GM23338 (cell line): ENCODE results near the gene MALSU1.

Experiments
- CREB1 ChIP-seq: fragments of 250-450 bp; sonication (Bioruptor Pico); IDR thresholded peaks from 2 replicates; pipeline ENCODE4 v1.5.0; 2020; ENCODE audit warnings: low read depth, mild to moderate bottlenecking, moderate library complexity
- EZH2 ChIP-seq: fragments of 200-600 bp; sonication (generic); IDR thresholded peaks from one replicate; pipeline ENCODE4 v1.8.0; 2017; ENCODE audit warnings: antibody characterized with exemption, mild to moderate bottlenecking, low read depth; ENCODE audit not compliant: unreplicated experiment
- EZH2phosphoT487 ChIP-seq: fragments of 200-600 bp; sonication (generic); IDR thresholded peaks from one replicate; pipeline ENCODE4 v1.8.1; 2018; ENCODE audit warnings: antibody characterized with exemption; ENCODE audit not compliant: unreplicated experiment
- JUNB ChIP-seq: IDR thresholded peaks from one replicate; pipeline ENCODE4 v1.6.1; 2016; ENCODE audit warnings: antibody characterized with exemption; ENCODE audit not compliant: unreplicated experiment
- POLR2AphosphoS5 ChIP-seq: IDR thresholded peaks from 2 replicates; pipeline ENCODE4 v1.6.1; 2016; ENCODE audit warnings: antibody characterized with exemption, low read depth
- TF ChIP-seq, protein P1 (sequence below), 2 experiments: fragments of 200-600 bp in 1 of 2; sonication (generic) in 1 of 2; conservative IDR thresholded peaks; 2 replicates each; pipeline versions ENCODE4 v1.5.1 to v1.6.1; 2016 to 2017; ENCODE audit warnings: antibody characterized with exemption in 2 of 2, low read depth in 2 of 2, mild to moderate bottlenecking in 2 of 2, moderate library complexity in 1 of 2

DNA sequence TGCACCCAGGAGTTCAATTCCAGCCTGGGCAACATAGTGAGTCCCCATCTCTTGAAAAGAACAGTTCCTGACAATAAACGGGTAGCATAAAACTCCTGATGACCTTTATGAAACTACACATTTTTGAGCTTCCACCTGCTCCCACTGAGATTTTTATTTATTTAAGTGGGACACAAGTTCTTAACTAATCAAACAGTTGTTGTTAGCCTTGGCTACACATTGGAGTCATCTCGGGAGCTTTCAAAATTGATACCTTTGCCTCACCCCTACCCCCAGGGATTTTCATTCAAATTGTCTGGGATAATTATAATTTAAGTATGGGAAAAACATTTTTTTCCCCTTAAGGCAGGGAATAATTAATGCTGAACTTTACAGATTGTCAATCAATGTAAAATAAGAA is 39.3 kb downstream of the MALSU1 start:
- TF ChIP-seq, protein P1, sequence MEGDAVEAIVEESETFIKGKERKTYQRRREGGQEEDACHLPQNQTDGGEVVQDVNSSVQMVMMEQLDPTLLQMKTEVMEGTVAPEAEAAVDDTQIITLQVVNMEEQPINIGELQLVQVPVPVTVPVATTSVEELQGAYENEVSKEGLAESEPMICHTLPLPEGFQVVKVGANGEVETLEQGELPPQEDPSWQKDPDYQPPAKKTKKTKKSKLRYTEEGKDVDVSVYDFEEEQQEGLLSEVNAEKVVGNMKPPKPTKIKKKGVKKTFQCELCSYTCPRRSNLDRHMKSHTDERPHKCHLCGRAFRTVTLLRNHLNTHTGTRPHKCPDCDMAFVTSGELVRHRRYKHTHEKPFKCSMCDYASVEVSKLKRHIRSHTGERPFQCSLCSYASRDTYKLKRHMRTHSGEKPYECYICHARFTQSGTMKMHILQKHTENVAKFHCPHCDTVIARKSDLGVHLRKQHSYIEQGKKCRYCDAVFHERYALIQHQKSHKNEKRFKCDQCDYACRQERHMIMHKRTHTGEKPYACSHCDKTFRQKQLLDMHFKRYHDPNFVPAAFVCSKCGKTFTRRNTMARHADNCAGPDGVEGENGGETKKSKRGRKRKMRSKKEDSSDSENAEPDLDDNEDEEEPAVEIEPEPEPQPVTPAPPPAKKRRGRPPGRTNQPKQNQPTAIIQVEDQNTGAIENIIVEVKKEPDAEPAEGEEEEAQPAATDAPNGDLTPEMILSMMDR (conservative IDR thresholded peaks at IDR 0.05; ENCODE audit: low read depth in 2 of 2): no peak
- TF ChIP-seq CREB1 (CRISPR knock-in tag) (no peak), EZH2phosphoT487 (no peak), POLR2AphosphoS5 (no peak), EZH2 (no peak), JUNB (no peak)
